ENCODE measurements around the gene TRIM24. TPM values are rescaled to one million over a fixed set of nuclear protein-coding genes. Genes with fewer than 3 reads are reported as not detected.

TRIM24 gene
- total and polyA plus RNA-seq, 4 donors: 7.5 to 19.7 (median 11.2) TPM

GRCh38 chr7:138626846-138627245 is 166.8 kb downstream of the TRIM24 start (continued):
- no peak for TF ChIP-seq GABPA (IDR thresholded peaks at IDR 0.05 in 1 of 2, conservative IDR thresholded peaks at IDR 0.05 in 1 of 2)
- no peak for TF ChIP-seq FOXA1 (IDR thresholded peaks at IDR 0.05)
- no peak for TF ChIP-seq NR2F2 (IDR thresholded peaks at IDR 0.05)
- TF ChIP-seq RAD21 (IDR thresholded peaks at IDR 0.05): no peak

- H3K4me3 ChIP-seq (ENCODE audit: low read depth in 1 of 3, low read length in 3 of 3): no peak overlapping the region
Observed at GRCh38 chr7:138627361-138627760, 167.3 kb downstream of the TRIM24 start.

GRCh38 chr7:138630059-138630610 is 170.1 kb downstream of the TRIM24 start:
- no peak overlapping the region for H3K27ac ChIP-seq (ENCODE audit: low read depth in 1 of 2, low read length in 2 of 2)
- H3K27me3 ChIP-seq (ENCODE audit: control insufficient read depth in 4 of 4, insufficient read depth in 4 of 4, low read length in 3 of 4): no peaks in the 10 kb centered on the region
- no peak overlapping the region for H3K4me3 ChIP-seq (ENCODE audit: low read depth in 1 of 3, low read length in 3 of 3)
- no peaks in the 10 kb centered on the region for H3K36me3 ChIP-seq (ENCODE audit: control insufficient read depth in 4 of 4, insufficient read depth in 3 of 4, low read depth in 1 of 4, low read length in 3 of 4)
- no peaks in the 10 kb centered on the region for H3K9me3 ChIP-seq (ENCODE audit: control insufficient read depth in 4 of 4, low read length in 3 of 4)
- no peak for TF ChIP-seq FOXA1 (IDR thresholded peaks at IDR 0.05)
- no peak for TF ChIP-seq HNF4A (conservative IDR thresholded peaks at IDR 0.05)
- no peak for TF ChIP-seq FOXA2 (IDR thresholded peaks at IDR 0.05)
- no peak for TF ChIP-seq NR2F2 (IDR thresholded peaks at IDR 0.05)
- no peak for TF ChIP-seq RAD21 (IDR thresholded peaks at IDR 0.05)
- no peak for TF ChIP-seq RXRA (IDR thresholded peaks at IDR 0.05)
- TF ChIP-seq, protein P1, sequence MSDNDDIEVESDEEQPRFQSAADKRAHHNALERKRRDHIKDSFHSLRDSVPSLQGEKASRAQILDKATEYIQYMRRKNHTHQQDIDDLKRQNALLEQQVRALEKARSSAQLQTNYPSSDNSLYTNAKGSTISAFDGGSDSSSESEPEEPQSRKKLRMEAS (IDR thresholded peaks at IDR 0.05): no peak
- no peak for TF ChIP-seq EGR1 (IDR thresholded peaks at IDR 0.05; ENCODE audit: low read depth in 2 of 2)
- TF ChIP-seq HNF4G (IDR thresholded peaks at IDR 0.05): no peak
- no peak for TF ChIP-seq JUND (IDR thresholded peaks at IDR 0.05)
- no peak for TF ChIP-seq CTCF (IDR thresholded peaks at IDR 0.05; ENCODE audit: low read depth, low read length, missing input control)
- TF ChIP-seq, protein P2, sequence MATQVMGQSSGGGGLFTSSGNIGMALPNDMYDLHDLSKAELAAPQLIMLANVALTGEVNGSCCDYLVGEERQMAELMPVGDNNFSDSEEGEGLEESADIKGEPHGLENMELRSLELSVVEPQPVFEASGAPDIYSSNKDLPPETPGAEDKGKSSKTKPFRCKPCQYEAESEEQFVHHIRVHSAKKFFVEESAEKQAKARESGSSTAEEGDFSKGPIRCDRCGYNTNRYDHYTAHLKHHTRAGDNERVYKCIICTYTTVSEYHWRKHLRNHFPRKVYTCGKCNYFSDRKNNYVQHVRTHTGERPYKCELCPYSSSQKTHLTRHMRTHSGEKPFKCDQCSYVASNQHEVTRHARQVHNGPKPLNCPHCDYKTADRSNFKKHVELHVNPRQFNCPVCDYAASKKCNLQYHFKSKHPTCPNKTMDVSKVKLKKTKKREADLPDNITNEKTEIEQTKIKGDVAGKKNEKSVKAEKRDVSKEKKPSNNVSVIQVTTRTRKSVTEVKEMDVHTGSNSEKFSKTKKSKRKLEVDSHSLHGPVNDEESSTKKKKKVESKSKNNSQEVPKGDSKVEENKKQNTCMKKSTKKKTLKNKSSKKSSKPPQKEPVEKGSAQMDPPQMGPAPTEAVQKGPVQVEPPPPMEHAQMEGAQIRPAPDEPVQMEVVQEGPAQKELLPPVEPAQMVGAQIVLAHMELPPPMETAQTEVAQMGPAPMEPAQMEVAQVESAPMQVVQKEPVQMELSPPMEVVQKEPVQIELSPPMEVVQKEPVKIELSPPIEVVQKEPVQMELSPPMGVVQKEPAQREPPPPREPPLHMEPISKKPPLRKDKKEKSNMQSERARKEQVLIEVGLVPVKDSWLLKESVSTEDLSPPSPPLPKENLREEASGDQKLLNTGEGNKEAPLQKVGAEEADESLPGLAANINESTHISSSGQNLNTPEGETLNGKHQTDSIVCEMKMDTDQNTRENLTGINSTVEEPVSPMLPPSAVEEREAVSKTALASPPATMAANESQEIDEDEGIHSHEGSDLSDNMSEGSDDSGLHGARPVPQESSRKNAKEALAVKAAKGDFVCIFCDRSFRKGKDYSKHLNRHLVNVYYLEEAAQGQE (IDR thresholded peaks at IDR 0.05): no peak
- no peak for TF ChIP-seq SP1 (IDR thresholded peaks at IDR 0.05)
- no peak for TF ChIP-seq TAF1 (conservative IDR thresholded peaks at IDR 0.05)
- no peak for TF ChIP-seq YY1 (IDR thresholded peaks at IDR 0.05)
- 94% methylated on average over 8 of the region's 8 CpGs for WGBS
- H3K4me1 ChIP-seq (ENCODE audit: control insufficient read depth in 4 of 4, insufficient read depth in 4 of 4, low read length in 3 of 4): no peaks in the 10 kb centered on the region
- no peak overlapping the region for H3K9ac ChIP-seq (ENCODE audit: low read depth in 1 of 2, low read length in 2 of 2)
- no peak for DNase-seq (ENCODE audit: low spot score)

More at GRCh38 chr7:138627361-138627760, 167.3 kb downstream of the TRIM24 start:
- H3K27ac ChIP-seq (ENCODE audit: low read depth in 1 of 2, low read length in 2 of 2): no peak overlapping the region
- 76% methylated on average over 6 of the region's 6 CpGs for WGBS
- H3K9me3 ChIP-seq (ENCODE audit: control insufficient read depth in 4 of 4, low read length in 3 of 4): no peaks in the 10 kb centered on the region
- no peaks in the 10 kb centered on the region for H3K36me3 ChIP-seq (ENCODE audit: control insufficient read depth in 4 of 4, insufficient read depth in 3 of 4, low read depth in 1 of 4, low read length in 3 of 4)
- TF ChIP-seq, protein P1 (IDR thresholded peaks at IDR 0.05): no peak
- TF ChIP-seq CTCF (IDR thresholded peaks at IDR 0.05; ENCODE audit: low read depth, low read length, missing input control) (no peak), RAD21 (IDR thresholded peaks at IDR 0.05) (no peak), RXRA (IDR thresholded peaks at IDR 0.05) (no peak), FOXA2 (IDR thresholded peaks at IDR 0.05) (no peak), SP1 (IDR thresholded peaks at IDR 0.05) (no peak), GABPA (IDR thresholded peaks at IDR 0.05 in 1 of 2, conservative IDR thresholded peaks at IDR 0.05 in 1 of 2) (no peak), NR2F2 (IDR thresholded peaks at IDR 0.05) (no peak), FOXA1 (IDR thresholded peaks at IDR 0.05) (no peak)
- TF ChIP-seq, protein P3, sequence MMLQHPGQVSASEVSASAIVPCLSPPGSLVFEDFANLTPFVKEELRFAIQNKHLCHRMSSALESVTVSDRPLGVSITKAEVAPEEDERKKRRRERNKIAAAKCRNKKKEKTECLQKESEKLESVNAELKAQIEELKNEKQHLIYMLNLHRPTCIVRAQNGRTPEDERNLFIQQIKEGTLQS (IDR thresholded peaks at IDR 0.05): no peak
- no peak overlapping the region for H3K9ac ChIP-seq (ENCODE audit: low read depth in 1 of 2, low read length in 2 of 2)
- no peaks in the 10 kb centered on the region for H3K27me3 ChIP-seq (ENCODE audit: control insufficient read depth in 4 of 4, insufficient read depth in 4 of 4, low read length in 3 of 4)
- no peaks in the 10 kb centered on the region for H3K4me1 ChIP-seq (ENCODE audit: control insufficient read depth in 4 of 4, insufficient read depth in 4 of 4, low read length in 3 of 4)
- no peak for DNase-seq (ENCODE audit: low spot score)

All from liver (tissue), 9 donors.